HEK293T (cell line): Measurements from ENCODE around the gene MAP3K14.

ENCODE experiments used
- ARNT ChIP-seq: fragments of 450-650 bp; IDR thresholded peaks from 2 replicates; pipeline ENCODE4 v1.6.1; 2017; ENCODE audit warnings: mild to moderate bottlenecking
- BHLHE40 ChIP-seq: fragments of 450-650 bp; IDR thresholded peaks from 2 replicates; pipeline ENCODE4 v1.6.1; 2016; ENCODE audit warnings: mild to moderate bottlenecking, moderate library complexity, borderline replicate concordance
- CTBP1 ChIP-seq: fragments of 450-650 bp; IDR thresholded peaks from 2 replicates; pipeline ENCODE4 v1.6.1; 2016; ENCODE audit warnings: borderline replicate concordance
- FOXK2 ChIP-seq: fragments of 450-650 bp; IDR thresholded peaks from 2 replicates; pipeline ENCODE4 v1.6.1; 2016; ENCODE audit warnings: mild to moderate bottlenecking
- FOXM1 ChIP-seq: fragments of 450-650 bp; IDR thresholded peaks from 2 replicates; pipeline ENCODE4 v1.6.1; 2017; ENCODE audit warnings: mild to moderate bottlenecking, borderline replicate concordance
- HDGF ChIP-seq: fragments of 450-650 bp; IDR thresholded peaks from 2 replicates; pipeline ENCODE4 v1.6.1; 2017; ENCODE audit warnings: antibody characterized with exemption, borderline replicate concordance
- SUZ12 ChIP-seq: fragments of 450-650 bp; IDR thresholded peaks from 2 replicates; pipeline ENCODE4 v1.6.1; 2016; ENCODE audit warnings: mild to moderate bottlenecking
- TARDBP ChIP-seq: fragments of 450-650 bp; IDR thresholded peaks from 2 replicates; pipeline ENCODE4 v1.6.1; 2016
- ZNF384 ChIP-seq: fragments of 450-650 bp; IDR thresholded peaks from 2 replicates; pipeline ENCODE4 v1.6.1; 2016
- TF ChIP-seq, protein P1 (sequence below): fragments of 450-650 bp; IDR thresholded peaks from 2 replicates; pipeline ENCODE4 v1.6.1; 2016

DNA sequence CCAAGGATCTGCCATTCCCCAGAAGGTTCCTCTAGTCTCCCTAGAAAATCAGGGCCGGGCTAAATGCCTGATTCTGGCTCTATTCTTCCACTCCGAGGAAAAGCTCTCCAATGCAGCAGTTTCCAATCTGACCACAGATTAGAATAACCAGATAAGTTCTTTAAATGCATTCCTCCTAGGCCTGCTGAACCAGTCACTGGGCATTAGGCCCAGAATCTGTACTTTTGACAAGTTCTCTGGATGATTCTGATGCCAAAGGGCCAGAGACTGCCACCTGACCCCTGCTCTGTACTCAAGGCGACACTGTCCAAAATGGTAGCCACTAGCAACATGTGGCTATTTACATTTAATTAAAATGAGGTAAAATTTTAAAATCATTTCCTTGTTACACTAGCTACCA, 22.3 kb downstream of the MAP3K14 start:
- no peak for TF ChIP-seq SUZ12
- no peak for TF ChIP-seq BHLHE40
- no peak for TF ChIP-seq CTBP1
- TF ChIP-seq, protein P1, sequence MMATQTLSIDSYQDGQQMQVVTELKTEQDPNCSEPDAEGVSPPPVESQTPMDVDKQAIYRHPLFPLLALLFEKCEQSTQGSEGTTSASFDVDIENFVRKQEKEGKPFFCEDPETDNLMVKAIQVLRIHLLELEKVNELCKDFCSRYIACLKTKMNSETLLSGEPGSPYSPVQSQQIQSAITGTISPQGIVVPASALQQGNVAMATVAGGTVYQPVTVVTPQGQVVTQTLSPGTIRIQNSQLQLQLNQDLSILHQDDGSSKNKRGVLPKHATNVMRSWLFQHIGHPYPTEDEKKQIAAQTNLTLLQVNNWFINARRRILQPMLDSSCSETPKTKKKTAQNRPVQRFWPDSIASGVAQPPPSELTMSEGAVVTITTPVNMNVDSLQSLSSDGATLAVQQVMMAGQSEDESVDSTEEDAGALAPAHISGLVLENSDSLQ, result no peak
- TF ChIP-seq ARNT, result no peak
- TF ChIP-seq FOXK2, result no peak
- TF ChIP-seq ZNF384, result no peak
- no peak for TF ChIP-seq TARDBP
- no peak for TF ChIP-seq HDGF
- TF ChIP-seq FOXM1, result no peak
